Activated CD4-positive, alpha-beta T cell treated with anti-CD3 and anti-CD28 coated beads, Interleukin-2, Interleukin-4, amounts not matched to agents 100 ng/mL and 50 ng/mL, durations not matched to agents 16 hours and 8 hours (primary cell): ENCODE measurements around the gene CRK.

Experiments
- DNase-seq: peaks from one replicate; pipeline ENCODE4 v3.0.0-alpha.2; 2020; ENCODE audit warnings: low spot score

CRK gene

DNA sequence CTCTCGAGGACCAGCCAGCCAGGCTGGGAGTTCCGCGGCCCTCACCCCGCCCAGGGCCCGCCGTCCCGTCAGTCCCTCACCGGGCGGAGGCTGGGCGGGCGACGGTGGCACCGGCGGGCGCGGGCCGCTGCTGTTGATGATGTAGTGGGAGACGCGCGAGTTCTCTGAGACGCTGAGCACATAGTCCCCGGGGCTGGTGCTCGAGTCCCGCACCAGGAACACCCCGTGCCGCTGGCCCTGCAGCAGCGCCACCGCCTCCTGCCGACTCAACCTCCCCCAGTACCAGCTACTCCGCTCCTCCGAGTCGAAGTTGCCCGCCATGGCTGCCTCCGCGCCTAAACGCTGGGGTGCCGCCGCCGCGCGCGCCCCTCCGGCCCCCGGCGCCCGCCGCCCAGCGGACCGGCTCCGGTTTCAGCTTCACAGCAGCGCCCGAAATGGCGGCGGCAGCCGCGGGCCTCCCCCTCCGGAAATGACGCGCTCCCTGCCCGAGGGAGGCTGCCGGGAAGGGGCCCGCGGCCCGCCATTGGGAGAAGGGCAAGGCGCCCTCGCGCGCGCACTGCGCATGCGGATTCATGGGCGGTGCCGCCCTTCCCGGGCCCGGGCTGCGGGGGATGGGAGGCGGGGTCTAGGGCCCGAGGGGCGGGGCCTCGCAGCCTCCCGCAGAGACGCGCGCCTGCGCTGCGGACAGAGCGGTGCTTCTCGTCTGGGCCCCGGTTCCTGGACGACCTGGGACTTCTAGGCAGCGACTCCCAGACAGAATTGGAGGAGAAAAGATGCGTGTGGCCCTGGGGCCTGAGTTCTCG is at the start of gene CRK:
Gene CRK, minus strand, starts transcription at position 436 of the 803 bp plus-strand sequence. Its CDS starts 115 bp downstream, at position 321.
- peak; percentile 99 for DNase-seq

DNA sequence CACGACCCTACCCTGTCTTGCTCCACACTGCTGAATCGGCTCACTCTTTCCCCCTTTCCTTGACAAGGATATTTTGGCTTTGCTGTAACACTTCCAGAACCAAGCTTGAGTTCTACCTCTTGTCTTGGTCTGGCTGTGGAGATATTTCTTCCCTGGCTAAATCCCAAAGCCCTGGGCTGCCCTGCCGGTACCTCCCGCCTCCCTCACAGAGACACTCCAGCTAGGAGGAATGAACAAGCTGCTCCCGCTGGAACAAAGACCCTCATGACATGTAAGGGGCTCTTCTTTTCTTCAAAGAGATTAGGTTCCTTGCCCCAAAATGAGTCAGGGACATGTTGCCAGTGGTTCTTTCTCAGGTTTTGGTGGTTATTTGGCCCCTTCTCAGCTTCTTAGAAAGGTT is 49.6 kb upstream of the CRK start:
- no peak for DNase-seq

GRCh38 chr17:1504866-1505265 is 48.8 kb upstream of the CRK start:
- no peak for DNase-seq

GRCh38 chr17:1503699-1504098 is 47.7 kb upstream of the CRK start:
- no peak for DNase-seq

DNA sequence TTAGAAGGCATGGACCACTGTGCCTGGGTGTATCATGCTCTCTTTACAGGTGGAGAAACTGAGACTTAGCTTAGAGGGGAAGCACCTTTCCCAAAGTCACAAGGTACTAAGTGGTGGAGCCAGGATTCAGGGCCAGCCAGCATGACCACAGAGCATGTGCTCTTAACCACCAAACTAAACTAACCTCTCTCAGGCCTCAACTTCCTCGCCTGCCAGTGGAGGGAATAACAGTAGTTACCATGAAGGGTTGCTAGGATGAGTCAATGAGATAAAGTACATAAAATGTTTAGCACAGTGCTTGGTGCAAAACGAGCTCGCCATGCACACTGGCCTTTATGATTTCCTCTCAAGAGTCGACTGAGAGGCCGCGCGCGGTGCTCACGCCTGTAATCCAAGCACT is 42.8 kb upstream of the CRK start:
- DNase-seq, result no peak

- DNase-seq, result no peak
Observed at GRCh38 chr17:1498233-1498632, 42.2 kb upstream of the CRK start.

DNA sequence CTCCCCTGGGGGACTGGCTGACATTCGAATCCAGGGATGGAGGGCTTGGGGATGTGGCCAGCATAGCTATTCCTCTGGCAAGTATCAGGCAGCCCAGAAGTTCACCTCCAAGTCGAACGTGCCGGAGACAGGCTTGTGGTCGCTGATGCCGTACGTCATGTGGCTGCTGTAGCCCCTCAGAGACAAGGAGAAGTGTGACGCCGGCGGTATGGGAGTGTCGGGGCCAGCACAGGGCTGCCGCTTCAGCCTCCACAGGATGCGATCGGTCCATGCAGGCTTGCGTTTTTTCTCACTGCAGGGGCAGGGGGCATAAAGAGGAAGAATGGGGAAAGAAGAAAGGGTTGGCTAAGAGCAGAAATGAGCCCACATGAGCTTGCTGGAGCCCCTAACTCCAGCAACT is 41.8 kb upstream of the CRK start:
- no peak for DNase-seq

DNA sequence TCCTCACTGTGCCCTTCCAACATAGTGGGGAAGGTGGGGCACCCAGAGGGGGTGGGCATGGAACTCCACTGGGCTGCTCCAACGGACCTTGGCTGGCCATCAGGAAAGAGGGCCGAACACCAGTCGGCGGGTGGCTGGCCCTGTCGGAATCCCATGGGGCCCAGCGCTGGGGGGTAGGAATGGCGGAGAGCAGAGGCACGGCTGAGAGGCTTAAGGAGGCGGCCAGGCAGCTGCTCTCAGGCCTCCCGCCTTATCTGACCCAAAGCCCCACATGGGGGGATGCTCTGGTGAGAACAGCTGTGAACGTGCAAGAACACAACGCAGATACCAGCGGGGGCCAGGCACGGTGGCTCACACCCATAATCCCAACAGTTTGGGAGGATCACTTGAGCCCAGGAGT is 40.8 kb upstream of the CRK start:
- DNase-seq, result no peak

DNA sequence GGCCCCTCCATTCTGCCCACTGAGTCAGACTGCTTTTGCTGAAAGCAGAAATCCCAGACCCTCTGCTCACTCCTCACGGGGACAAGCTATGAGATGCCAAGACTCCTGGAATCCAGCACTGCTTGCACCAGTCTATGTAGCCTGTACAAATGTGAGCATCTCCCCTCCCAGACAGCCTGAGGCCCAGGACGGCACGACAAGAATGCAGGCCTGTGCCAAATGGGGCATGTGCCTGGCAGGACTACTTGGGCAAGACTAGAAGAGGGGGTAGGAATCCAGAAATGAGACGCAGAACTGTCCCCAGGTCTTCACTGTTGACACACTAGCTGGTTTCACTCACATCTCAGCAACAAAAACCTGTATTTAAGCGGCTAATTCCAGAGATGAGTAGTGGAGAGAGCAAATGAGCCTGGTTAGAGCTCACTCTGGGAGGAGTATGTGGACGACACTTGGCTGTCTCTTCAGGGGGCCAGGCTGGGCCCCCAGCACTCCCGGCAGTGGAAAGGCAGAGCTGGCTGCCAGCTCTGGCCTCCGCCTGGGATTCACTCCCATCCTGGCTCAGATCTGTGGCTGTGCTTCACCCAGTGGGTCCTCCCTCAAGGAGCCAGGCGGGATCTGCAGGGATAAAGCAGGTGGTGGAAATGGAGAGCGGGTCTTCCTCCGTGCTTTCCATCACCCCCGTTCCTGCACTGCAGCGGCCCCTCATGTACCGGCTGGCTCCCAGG is 39.4 kb upstream of the CRK start:
- no peak for DNase-seq

GRCh38 chr17:1494736-1495253 is 38.8 kb upstream of the CRK start:
- DNase-seq, result no peak

GRCh38 chr17:1494203-1494602 is 38.2 kb upstream of the CRK start:
- no peak for DNase-seq

DNA sequence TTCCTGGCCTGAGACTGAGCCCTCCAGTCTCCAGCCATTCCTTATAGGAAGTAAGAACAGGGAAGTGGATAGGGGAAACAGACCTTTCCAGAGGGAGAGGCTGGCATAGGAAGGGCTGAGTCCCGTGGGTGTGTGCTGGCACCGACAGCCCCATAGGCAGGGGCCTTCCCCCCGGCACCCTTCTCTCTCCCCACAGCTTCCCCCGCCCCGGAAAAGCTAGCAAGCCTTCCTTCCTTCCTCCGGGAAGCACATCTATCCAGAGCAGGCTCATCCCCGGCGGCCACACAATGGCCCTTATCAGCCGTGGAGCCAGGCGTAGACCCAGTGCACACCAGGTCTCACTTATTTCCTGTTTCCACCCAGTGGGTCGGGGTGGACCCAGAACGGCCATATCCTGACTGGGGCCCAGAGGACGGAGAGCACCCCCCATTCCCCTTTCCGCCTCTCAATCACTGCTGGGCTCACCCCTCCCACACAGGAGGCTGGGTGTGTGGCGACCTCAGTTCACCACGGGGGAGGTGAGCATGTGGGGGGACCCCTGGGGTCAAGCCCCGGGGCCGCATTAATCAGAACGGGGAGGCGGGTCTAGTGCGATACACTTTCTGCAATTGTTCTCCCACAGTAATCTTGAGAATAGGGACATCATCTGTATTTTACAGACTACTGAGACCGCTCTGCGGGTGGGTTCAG is 37.4 kb upstream of the CRK start:
- DNase-seq, result no peak

DNA sequence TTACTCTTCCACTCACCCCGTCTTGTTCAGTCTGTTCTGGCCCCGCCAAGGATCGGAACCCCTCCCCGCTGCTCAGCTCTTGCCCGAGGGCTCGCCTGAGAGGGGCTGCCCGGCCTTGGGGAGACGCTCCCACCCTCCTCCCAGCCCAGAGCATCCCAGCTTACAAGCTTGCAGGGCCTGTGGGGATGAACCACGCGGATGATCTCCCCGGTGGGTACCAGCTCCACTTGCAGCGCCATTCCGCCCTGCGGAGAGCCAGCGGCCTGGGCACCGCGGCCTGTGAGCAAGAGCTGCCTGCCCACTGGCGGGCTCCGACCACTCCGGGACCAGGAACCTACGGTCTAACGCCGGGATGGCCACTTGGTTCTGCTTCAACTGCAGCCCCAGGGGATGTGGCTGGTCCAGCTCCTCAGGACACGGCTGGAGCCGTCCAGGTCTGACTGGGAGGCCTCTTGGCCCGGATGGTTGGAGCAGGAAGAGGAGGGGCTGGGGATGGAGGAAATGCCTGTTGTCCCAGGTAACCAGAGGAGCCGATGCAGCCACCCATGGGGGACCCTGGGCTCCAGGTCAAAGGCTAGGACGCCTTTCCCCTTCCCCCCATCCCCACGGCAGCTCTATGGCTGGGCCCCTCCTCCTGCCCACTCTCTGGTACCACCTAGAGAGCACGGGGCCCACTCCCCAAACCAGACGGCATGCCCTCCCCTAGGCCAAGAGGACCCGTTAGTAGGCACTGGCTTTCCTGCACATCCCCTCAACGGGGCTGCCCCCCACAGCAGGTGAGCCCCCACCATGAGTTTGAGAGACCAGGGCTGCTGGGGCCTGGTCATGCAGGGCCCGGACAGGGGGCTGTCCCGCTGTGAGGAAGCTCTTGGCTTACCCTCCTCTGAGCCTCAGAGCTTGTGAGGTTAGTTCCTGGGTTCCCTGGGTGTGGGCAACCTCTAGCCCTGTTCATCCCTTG is 36.5 kb upstream of the CRK start, which contains the start of gene MYO1C:
Gene MYO1C, minus strand, starts transcription at position 438 of the 958 bp plus-strand sequence. Its CDS starts 199 bp downstream, at position 239.
- no peak for DNase-seq

DNA sequence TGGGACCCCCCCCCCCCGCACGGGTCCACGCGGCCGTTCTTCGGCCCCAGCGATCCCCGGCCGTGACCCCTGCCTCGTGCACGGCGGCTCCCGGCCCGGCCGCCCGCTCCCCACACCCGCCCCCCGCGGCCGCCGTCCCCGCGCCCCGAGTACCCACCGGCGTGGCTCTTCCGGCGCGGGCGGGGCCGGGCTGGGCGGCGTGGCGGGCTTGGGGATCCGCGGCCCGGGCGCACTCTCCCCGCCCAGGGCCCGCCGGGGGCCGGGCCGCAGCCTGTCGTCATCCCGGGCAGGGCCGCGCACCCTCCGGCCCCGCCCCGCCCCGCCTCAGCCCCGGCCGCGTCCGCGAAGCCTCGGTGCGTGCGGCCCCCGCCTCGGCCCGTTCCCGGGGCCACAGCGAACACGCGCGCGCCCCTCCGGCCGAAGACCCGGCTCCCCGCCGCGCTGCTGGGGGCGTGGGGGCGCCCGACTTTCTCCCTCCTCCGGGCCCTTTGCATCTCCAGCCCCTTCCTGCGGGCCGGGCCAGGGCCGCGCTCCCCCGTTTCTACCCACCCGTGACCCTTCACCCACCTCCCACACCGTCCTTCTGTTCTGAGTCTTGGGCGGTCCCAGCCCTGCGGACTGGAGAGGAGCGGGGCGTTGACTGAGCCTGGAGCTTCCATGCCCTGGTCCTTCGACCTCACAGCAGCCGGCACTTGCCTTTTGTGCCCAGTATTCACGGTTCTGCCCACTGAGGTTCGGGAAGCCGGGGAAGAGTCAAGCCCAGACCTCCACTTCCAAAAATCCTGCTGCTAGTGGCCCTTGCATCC is 35.6 kb upstream of the CRK start:
- DNase-seq, result peak; percentile 35

GRCh38 chr17:1490643-1491442 is 34.8 kb upstream of the CRK start:
- DNase-seq, result peak; percentile 65

- DNase-seq, result no peak
Observed at GRCh38 chr17:1488826-1489270, 32.8 kb upstream of the CRK start.

DNA sequence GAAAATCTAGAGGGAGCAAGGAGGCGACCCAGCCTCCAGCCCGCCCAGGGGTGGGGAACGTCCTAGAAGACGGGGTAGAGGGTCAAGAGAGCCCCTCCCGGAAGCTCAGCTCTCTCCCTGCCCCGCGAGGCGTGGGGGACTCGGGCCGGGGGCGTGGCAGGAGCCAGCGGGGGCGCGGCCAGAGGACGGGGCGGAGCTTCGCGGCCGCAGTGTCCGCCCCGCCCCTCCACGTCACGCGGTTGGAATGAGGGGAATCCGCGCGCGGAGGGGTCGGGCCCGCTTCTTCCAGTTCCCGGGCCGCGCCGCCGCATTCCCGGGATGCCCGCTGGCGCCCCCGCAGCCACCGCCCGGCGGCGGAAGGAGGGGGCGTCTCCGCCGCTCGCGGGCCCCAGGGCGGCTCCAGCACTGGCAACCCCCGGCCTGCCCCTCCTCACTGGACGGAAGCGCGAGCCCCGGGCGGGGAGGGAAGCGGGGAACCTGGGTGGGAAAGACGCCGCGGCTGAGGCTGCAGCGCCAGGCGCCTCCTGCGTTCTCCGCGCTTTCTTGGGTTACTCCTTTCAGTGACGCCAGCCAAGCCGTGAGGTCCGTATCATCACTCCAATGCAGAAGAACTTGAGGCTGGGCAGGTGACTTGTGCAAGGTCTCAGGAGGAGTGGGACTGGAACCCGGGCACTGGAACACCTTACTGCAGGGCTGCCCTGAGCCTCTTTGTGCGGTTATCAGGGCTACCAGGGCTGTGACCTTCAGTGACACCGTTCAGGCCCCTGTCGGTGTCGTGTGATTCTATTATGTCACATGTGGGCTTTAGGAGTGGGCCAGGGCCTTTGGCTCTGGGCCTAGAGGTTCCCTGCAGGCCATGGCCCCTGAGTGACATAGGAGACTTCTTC is 32.1 kb upstream of the CRK start:
- peak; percentile 60 for DNase-seq
